H1 (cell line): ENCODE results near the gene PLCXD1.

Source experiments
- CHD1 ChIP-seq: IDR thresholded peaks from 2 replicates; pipeline ENCODE4 v1.6.1; 2012; ENCODE audit warnings: low read depth, low read length, improper control_type of control experiment
- CTCF ChIP-seq, 3 experiments: IDR thresholded peaks; 1 replicate in 2 of 3; 2 replicates in 1 of 3; pipeline versions ENCODE4 v1.5.1 to v1.6.1; 2011; ENCODE audit warnings: low read length in 3 of 3, mild to moderate bottlenecking in 3 of 3, inconsistent platforms in 2 of 3, low read depth in 1 of 3, moderate library complexity in 1 of 3; ENCODE audit not compliant: insufficient read depth in 1 of 3; ENCODE audit errors: control extremely low read depth in 1 of 3
- E2F6 ChIP-seq: IDR thresholded peaks from 2 replicates; pipeline ENCODE4 v1.6.1; 2012; ENCODE audit warnings: inconsistent platforms
- JUN ChIP-seq: IDR thresholded peaks from 2 replicates; pipeline ENCODE4 v1.6.1; 2011; ENCODE audit warnings: low read depth, mild to moderate bottlenecking, improper control_type of control experiment, low read length
- MAX ChIP-seq: IDR thresholded peaks from 2 replicates; pipeline ENCODE4 v1.6.1; 2012; ENCODE audit warnings: inconsistent platforms
- POLR2A ChIP-seq, 2 experiments: IDR thresholded peaks; 1 replicate in 1 of 2; 2 replicates in 1 of 2; pipeline ENCODE4 v1.6.1; 2011; ENCODE audit warnings: low read depth in 2 of 2, low read length in 2 of 2, mild to moderate bottlenecking in 2 of 2; ENCODE audit errors: control extremely low read depth in 1 of 2
- TAF1 ChIP-seq: IDR thresholded peaks from 2 replicates; pipeline ENCODE4 v1.6.1; 2011; ENCODE audit warnings: mild to moderate bottlenecking, low read depth, low read length
- TBP ChIP-seq: IDR thresholded peaks from 2 replicates; pipeline ENCODE4 v1.6.1; 2011; ENCODE audit warnings: low read depth, low read length, improper control_type of control experiment
- TEAD4 ChIP-seq: IDR thresholded peaks from 2 replicates; pipeline ENCODE4 v1.6.1; 2012; ENCODE audit warnings: low read depth, low read length, inconsistent platforms, mixed read lengths
- USF2 ChIP-seq: IDR thresholded peaks from 2 replicates; pipeline ENCODE4 v1.6.1; 2011; ENCODE audit warnings: low read length, improper control_type of control experiment
- YY1 ChIP-seq: IDR thresholded peaks from 2 replicates; pipeline ENCODE4 v1.6.1; 2011; ENCODE audit warnings: low read depth, mild to moderate bottlenecking, low read length

GRCh38 chrX:270848-271367 is 10.3 kb upstream of the PLCXD1 start:
- no peak for TF ChIP-seq CTCF (IDR thresholded peaks at IDR 0.05; ENCODE audit: control extremely low read depth in 1 of 3, insufficient read depth in 1 of 3, low read depth in 1 of 3, low read length in 3 of 3)
- TF ChIP-seq E2F6 = no peak
- no peak for TF ChIP-seq MAX
- no peak for TF ChIP-seq USF2
- no peak for TF ChIP-seq YY1
- no peak for TF ChIP-seq TEAD4
- TF ChIP-seq CHD1 = no peak
- no peak for TF ChIP-seq TBP
- TF ChIP-seq POLR2A (IDR thresholded peaks at IDR 0.05; ENCODE audit: control extremely low read depth in 1 of 2, low read depth in 2 of 2, low read length in 2 of 2) = no peak
- no peak for TF ChIP-seq TAF1
- no peak for TF ChIP-seq JUN
